Activated gamma-delta T cell treated with Interleukin-2 at 50 U/mL for 16 hours (primary cell): ENCODE measurements around the gene ZC3HAV1.

Experiments
- DNase-seq: peaks from one replicate; pipeline ENCODE4 v3.0.0-alpha.2; 2020

ZC3HAV1 gene

DNA sequence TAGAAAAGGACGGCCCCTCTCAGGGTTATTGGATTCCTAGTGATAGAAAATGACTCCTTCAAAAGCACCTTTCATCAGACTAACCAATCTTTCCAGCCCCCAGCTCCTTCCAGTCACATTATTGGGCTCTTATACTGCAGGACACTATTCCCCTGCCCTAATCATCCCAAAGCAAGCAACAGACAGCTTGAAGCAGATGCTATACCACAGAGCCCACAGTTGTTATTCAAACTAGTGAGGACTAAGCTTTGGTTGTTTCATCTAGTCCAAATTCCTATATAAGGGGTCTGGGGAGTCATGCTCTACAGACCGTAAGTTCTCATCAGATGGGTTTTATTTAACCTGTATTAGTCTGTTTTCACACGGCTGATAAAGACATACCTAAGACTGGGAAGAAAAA, 98.1 kb downstream of the ZC3HAV1 start:
- DNase-seq = no peak

DNA sequence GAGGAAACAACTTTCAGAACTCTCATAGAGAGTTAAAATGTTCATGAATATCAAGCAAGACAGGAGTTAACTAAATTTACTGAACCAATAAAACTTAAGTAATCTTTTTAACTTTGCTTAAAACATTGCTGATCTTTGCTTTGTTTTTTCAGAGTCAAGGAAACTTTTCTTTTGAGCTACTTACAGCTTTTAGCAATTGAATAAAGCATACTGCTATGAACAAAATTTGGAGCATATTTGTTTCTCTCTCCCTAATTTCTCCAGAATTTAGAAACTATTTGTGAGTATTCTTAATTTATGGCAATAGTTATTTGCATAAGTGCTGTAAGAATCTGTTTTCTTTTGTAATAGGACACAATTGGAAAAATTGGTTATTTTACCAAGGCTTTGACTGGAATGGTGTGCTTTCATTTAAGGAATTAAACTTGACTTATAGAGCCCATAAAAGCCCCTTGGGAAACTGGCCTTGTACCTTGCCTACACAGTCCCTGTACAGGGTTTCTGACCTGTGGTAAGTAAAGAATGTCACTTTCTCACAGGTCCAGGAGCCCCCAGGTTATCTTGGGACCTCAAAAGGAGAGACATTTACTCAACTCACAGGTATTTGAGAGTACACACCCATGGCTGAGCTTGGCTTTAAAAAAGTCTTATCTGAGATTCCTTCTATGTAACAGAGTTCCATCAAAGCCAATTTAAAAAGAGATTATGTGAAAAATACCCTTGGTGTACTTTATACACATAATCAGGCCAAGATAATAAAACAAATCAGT, 105.0 kb downstream of the ZC3HAV1 start:
- DNase-seq = no peak

DNA sequence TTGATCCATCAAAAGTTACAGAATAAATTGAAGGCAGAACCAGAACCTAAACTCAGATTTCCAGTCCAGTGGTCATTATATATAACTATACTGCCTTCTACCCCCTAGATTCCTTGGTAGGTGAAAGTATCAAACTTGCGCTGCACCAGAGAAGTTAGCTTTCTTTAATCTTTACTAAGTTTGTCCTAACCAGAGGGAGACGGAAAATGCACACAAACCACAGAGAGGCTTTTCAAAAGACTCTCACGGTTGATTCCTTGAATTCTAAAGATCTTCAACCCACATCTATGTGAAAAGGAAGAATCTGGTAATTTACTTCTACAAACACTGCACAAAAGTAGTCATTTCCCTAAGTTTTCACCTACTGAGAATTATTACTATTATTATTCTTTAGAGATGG, 110.1 kb downstream of the ZC3HAV1 start:
- no peak for DNase-seq
